ENCODE data around the gene GLIPR1L2.
"Not testable (repeated sequence)": the region's sequence is repeated elsewhere in the genome, so short reads cannot be mapped to it uniquely, and the experiment has no call there.

DNA sequence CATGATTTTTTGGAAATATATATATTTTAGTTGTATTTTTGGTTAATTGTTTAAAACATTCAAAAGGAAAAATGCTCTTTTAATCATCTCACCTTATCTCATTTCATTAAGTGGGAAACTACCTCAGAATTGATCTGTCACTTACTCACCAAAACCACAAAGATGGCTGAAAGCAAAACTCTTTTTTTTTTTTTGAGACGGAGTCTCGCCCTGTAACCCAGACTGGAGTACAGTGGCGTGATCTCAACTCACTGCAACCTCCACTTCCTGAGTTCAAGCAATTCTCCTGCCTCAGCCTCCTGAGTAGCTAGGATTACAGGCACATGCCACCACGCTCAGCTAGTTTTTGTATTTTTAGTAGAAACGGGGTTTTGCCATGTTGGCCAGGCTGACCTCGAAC lies 44.7 kb upstream of the GLIPR1L2 start:
- TF ChIP-seq ARNTL (CRISPR knock-in tag; IDR thresholded peaks at IDR 0.05; ENCODE audit: borderline replicate concordance, low read depth), result not testable (repeated sequence)
- TF ChIP-seq, protein P1, sequence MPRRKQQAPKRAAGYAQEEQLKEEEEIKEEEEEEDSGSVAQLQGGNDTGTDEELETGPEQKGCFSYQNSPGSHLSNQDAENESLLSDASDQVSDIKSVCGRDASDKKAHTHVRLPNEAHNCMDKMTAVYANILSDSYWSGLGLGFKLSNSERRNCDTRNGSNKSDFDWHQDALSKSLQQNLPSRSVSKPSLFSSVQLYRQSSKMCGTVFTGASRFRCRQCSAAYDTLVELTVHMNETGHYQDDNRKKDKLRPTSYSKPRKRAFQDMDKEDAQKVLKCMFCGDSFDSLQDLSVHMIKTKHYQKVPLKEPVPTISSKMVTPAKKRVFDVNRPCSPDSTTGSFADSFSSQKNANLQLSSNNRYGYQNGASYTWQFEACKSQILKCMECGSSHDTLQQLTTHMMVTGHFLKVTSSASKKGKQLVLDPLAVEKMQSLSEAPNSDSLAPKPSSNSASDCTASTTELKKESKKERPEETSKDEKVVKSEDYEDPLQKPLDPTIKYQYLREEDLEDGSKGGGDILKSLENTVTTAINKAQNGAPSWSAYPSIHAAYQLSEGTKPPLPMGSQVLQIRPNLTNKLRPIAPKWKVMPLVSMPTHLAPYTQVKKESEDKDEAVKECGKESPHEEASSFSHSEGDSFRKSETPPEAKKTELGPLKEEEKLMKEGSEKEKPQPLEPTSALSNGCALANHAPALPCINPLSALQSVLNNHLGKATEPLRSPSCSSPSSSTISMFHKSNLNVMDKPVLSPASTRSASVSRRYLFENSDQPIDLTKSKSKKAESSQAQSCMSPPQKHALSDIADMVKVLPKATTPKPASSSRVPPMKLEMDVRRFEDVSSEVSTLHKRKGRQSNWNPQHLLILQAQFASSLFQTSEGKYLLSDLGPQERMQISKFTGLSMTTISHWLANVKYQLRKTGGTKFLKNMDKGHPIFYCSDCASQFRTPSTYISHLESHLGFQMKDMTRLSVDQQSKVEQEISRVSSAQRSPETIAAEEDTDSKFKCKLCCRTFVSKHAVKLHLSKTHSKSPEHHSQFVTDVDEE (CRISPR knock-in tag; IDR thresholded peaks at IDR 0.05), result not testable (repeated sequence)

All from SK-N-SH treated with all-trans-retinoic acid at 6 μM for 48 hours (cell line).